HG03066 (cell line): ENCODE data around the gene ELOVL6.
"Not testable (repeated sequence)": the region's sequence is repeated elsewhere in the genome, so short reads cannot be mapped to it uniquely, and the experiment has no call there.

Experiments
- ATAC-seq: cut with Tn5 transposase; IDR thresholded peaks from one replicate; pipeline ENCODE4 v1.9.1; 2021; ENCODE audit warnings: low read depth; ENCODE audit not compliant: unreplicated experiment

Gene ELOVL6

DNA sequence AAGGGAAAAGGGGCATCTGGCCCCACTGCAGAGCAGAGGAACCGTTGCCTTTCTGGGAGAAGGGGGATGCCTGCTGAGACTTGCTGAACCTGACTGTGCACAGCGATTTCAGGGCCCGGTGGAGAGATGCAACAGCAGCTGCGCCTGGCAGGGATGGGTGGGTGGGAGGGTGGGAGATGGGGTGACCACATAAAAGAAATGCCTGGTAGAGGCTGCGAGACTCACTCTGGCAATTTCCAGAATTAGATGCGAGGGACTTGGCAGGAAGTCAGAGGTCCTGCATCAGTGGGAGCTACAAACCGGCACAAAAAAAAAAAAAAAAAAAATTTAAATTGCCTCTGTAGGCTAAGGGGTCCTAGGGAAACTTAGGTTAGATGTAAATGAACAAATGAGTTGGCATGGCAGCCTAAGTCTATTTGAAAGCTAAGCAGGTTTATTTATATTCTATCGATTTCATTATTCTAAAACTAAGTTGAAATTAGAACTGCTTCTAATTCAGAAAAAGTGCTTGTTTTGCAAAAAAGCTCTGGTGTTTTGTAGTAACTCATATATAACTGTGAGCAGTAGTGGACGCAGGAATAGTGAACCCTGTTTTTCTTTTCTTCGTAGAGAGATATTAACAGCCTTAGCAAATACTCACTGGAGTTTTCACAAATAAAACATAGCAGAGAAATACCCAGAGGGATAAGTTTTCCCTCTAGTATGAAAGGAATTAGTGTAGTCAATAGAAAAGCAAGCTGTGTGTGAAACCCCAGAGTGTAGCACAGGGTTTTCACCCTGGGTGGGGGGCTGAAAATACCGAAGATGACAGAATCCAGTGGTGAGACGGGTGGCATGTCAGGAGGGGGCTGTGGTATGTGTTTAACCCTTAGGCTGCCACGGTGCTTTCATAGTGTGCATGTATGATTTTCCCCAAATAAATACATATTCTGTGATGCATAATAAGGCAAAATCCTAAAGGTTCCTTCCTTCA is 155.6 kb downstream of the ELOVL6 start:
- no peak for ATAC-seq

GRCh38 chr4:110041735-110042134 is 156.7 kb downstream of the ELOVL6 start:
- ATAC-seq, result no peak

- ATAC-seq, result not testable (repeated sequence)
Measured at GRCh38 chr4:110039164-110039563, 159.3 kb downstream of the ELOVL6 start.

- peak; percentile 98 for ATAC-seq
Measured at GRCh38 chr4:110034026-110034393, 164.4 kb downstream of the ELOVL6 start.

GRCh38 chr4:110033355-110034025 is 164.9 kb downstream of the ELOVL6 start:
- no peak for ATAC-seq

GRCh38 chr4:110032603-110033002 is 165.8 kb downstream of the ELOVL6 start:
- no peak for ATAC-seq

GRCh38 chr4:110025718-110026117 is 172.7 kb downstream of the ELOVL6 start:
- no peak for ATAC-seq

GRCh38 chr4:110025056-110025455 is 173.4 kb downstream of the ELOVL6 start:
- ATAC-seq, result no peak

- ATAC-seq, result no peak
Measured at GRCh38 chr4:110022457-110022856, 176.0 kb downstream of the ELOVL6 start.

DNA sequence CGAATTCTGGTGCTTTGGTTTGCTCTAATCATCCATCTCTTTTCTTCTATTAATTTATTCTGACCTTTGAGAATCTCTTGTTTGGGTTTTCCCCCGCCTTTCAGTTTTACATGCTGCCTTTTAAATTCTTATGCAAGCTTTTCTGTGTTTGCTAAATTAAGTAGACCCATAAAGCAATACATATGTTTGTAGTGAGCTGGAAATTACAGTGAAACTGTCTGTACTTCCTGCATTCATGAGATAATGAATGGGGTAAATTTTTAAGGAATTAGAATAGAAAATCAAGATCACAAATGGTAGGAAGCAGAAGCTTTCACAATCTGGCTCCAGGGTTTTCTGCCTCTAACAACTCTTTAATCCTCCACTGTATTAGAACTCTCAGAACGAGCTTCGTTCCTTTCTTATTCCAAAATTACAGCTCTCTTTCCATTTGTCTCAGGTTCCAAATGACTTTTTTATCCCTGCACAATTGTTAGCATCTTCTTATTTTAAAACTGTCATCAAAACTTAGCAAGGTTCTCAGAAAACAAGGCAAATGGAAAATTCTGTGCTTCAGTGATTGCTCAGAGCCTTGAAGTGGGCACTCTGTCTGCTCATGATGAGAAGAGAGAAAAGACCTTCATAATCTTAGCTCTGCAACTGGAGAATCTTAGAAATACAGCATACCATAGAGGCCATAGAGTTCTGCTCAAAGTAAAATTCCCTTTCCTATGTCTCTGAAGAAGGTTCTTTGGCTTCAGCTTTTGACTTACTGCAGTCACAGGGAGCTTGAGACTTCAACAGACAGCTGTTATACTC is 177.6 kb downstream of the ELOVL6 start:
- ATAC-seq, result no peak

GRCh38 chr4:110020139-110020538 is 178.3 kb downstream of the ELOVL6 start:
- ATAC-seq, result no peak

DNA sequence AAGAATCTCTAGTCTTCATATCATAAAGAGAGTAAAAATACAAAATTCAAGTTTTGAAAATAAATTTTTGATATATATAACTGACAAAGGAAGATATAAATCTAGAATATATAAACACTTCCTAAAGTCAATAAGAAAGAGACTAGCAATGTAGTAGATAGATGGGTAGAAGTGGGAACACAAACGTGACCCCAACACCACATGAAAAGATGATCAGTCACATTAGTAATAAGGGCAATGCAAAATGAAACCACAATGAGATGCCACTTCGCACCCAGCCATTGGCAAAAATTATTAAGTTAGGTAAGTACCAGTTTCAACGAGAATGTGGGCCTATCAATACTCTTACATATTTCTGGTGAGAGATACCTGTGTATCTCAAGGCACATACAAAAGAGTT is 179.3 kb downstream of the ELOVL6 start:
- no peak for ATAC-seq

DNA sequence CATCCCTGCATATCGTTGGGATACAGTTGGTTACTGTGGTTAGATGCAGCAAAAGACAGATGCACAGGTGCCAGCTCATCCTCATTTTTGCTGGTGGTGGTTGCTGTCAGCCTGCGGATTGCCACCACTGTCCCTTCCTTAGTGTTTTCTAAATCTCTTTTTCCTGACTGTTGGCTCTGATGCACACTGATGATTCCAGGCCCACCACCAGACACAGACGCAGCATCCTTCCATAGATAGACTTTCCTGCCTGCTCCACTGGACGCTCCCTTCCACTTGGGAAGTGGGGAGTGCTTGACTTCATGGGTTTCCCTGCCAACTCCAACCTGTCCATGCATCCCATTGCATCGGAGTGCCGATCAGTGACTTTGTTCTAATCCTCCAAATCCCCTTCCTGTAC is 184.2 kb downstream of the ELOVL6 start:
- no peak for ATAC-seq

- ATAC-seq, result no peak
Measured at GRCh38 chr4:110012917-110013316, 185.5 kb downstream of the ELOVL6 start.

- ATAC-seq, result no peak
Measured at GRCh38 chr4:110010797-110011196, 187.6 kb downstream of the ELOVL6 start.

DNA sequence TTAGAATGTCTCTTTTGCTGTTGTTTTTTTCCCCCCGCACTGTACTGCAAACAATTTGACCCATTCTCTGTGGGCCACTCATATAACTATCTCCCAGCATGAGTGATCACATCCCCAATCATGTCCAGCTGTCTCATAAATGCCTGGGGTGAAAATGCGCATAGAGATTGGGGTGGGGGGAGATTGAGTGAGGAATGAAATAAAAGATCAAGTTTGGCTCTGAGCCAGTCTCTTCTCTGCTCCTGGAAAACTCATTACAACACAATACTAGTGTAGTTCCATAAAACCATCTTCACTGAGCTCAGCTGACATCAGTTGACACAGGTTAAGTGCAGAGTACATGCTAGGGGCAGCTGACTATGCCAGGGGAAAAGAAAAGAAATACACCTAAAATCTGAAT is 188.9 kb downstream of the ELOVL6 start:
- no peak for ATAC-seq

DNA sequence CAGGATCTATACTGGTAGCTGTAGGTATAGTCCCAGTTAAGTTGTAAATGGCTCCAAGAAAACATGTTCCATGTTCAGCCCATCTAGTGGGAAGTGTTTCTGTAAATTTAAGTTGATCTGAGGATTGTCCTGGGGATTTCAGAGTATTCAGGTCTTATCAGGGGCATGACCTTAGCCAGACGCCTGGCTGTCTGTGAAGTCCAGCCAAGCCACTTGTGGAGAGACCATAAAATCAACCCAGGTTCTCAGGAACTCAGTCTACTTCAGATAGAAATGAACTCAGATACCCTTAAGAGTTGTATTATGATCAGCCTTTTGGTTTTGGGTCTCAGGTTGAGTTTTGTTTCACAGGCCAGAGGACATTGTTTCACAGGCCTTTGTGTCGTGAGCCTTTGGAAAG is 189.9 kb downstream of the ELOVL6 start:
- ATAC-seq, result no peak

DNA sequence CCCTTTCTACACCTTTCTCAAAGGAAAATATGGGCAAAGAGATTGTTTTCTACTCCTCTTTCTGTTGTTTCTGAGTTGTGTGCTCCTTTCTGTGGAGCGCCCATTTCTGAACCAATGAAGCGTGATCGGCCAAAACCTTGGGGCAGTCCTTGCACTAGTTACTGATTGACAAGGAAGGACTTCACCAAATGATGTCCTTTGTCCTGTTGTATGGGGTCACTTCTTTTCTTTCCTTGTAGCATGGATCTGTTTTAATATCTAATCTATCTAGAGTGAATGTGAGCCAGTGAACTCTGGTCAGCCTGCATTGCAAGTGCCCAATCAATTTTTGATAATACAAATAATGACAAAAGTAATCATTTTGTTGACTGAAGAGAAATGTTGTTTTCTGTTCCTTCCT is 191.2 kb downstream of the ELOVL6 start:
- ATAC-seq, result no peak

- ATAC-seq, result peak; percentile 63
Measured at GRCh38 chr4:110005461-110006056, 192.9 kb downstream of the ELOVL6 start.

DNA sequence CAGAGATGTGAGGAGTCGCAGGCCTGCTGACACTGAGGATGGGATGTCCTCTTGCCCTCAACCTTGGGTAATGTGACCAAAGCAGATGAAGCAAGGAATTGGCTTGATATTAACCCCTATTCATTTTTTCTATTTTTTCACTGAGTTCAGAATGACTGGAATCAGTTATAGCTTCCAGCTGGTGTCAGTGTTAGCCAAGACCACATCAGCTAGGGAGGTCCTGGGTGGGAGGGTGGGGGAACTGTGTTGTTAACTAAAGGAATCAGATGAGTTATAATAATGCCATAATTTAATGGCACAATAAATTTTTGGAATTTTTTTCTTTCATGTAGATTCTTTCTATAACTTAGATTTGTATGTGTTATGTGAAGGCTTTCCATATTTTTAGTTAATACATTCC is 193.9 kb downstream of the ELOVL6 start:
- no peak for ATAC-seq
